Stimulated activated CD4-positive, alpha-beta T cell treated with anti-CD3 and anti-CD28 coated beads, Interleukin-4, amount 100 ng/mL, for 48 hours (primary cell): Measurements from ENCODE around the gene GDAP2.
"Not testable (repeated sequence)": the region's sequence is repeated elsewhere in the genome, so short reads cannot be mapped to it uniquely, and the experiment has no call there.

ENCODE experiments used
- DNase-seq, 2 donors: peaks; one replicate each; pipeline ENCODE4 v3.0.0-alpha.2; 2020; ENCODE audit warnings: low read depth in 2 of 2

Gene GDAP2

DNA sequence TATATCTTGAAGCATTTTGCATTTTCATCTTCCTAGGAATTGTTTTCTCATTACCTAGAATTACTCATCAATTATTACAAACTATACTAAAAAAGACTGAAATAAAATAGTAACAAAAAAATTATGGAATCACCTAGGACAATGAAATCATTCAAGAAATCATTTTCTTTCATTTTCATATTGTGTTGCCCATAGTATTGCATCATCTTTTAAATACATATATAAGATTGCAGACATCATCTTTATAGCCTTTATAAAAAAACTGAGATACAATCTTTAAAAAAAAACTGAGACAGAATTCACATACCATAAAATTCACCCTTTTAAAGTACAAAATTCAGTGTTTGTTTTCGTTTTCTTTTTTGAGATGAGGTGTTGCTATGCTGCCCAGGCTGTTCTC, 29.6 kb downstream of the GDAP2 start:
- DNase-seq: no peak

DNA sequence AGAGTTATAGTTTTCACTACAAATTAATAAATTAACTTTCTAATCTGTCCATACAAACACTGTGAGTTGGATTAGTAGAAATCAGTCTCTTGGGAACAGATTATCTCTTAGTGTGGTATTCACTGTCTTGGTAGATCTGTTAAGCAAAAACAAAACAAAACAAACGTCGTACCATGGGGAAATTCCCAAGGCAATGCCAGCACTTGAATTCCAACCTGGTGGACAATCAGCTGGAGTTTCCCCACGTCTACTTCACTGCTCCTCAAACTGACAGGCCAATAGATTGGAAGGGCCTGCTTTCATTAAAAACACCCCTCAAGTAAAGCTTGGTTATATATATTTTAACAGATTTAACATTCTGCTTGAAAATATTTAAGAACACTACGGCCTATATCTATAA, 31.9 kb downstream of the GDAP2 start:
- DNase-seq: no peak

DNA sequence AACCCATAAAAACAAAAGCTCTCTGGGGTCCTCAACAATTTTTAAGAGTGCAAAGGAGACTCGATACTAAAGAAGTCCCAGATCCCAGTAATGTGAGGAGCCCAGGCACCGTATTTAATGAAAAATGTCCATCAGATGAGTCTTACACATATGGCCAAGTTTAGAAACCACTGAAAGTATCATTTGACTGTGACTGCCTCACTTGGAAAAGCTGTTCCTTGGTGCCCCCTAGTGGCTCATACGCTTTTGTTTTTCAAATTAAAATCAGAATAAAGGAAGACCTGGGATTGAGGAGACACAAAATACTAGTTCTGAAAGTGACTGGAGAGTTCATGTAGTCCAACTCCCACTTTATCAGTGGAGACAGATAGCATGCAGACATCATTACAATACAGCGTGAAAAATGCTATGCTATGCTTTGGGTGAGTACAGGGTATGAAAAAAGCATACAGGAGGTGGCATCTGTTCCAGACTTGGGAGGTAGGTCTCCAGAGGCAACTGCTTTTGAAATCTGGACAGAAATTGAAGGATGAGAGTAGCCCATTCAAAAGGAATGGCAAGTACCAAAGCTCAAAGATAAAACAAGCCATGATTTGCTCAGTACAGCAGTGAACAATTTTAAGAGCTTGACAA, 33.8 kb downstream of the GDAP2 start:
- DNase-seq: peak; percentile 49 to 57

DNA sequence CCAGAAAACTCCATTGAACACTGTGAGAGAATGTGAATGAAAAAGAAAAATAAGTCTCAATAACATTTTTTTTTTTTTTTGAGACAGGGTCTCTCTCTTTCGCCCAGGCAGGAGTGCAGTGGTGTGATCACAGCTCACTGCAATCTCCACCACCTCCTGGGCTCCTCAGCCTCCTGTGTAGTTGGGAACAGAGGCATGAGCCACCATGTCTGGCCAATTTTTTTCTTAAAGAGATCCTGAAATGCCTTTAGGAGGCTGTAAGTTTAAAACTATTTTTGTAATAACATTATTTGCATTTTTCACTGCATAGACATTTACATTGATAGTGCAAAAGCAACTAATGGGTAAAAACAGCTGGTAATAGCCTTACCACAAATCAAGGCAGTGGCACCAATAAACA, 35.3 kb downstream of the GDAP2 start:
- DNase-seq: no peak

DNA sequence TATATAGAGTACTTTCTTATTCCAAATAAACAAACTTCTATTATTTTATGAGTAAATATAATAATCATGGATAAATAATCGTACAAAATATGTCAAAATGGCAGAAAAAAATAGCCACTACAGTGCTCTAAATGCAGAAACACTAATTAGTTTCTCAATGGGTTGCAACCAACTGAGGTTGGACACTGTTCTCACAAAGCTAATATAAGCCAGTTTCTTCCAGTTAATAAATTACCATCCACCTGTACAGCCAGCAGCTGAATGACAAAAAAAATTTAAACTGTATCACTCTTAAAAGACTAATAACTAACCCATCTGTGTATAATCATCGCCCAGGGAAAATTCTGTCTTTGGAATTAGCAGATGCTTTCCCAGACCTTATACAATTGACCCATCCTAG, 36.9 kb downstream of the GDAP2 start:
- DNase-seq: no peak

DNA sequence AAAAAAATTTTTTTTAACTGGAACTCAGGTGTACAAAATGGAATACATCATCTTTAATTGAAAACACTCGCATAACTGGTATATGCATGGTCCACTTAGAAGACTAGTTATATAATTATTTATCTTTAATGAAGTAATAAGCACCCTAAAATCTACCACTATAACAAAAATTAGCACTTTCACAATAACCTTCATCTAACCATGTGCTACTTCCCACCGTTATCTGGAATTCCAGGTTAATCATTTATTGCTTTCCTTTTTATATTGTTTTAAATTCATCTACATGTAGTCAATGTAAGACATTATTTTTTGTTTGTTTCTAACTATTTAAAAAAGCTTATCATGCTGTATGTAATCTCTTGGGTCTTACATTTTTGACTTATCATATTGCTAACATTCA, 39.0 kb downstream of the GDAP2 start:
- DNase-seq: no peak

DNA sequence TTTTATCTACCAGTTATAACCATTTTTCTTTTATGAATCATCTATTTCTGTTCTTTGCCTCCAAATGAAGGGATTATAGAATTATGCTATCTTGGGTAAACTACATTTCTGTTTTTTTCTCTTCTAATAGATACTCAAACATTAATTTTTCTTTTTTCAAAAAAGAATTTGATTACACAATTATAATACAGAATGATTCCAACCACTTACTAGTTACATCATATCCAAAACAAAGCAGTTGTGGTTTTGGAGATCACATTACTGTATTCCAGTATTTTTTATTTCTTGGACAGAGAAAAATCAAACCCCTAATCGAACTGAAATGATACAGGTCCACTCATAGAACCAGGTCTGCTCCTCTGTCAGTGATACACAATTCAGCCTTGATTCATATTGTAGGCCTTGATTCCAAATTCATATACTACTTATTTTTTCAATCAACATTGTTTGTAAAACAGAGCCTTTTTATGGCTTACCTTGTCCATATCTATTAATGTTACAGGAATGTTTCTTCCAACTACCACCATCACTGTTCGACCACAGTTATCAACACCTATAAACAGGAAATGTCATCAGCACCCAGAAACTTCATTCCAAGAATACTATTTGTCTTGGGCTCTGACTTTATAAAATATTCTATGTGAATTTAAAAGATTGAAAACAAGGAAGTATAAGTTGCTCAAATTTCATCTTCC, 43.2 kb downstream of the GDAP2 start:
- DNase-seq: no peak

DNA sequence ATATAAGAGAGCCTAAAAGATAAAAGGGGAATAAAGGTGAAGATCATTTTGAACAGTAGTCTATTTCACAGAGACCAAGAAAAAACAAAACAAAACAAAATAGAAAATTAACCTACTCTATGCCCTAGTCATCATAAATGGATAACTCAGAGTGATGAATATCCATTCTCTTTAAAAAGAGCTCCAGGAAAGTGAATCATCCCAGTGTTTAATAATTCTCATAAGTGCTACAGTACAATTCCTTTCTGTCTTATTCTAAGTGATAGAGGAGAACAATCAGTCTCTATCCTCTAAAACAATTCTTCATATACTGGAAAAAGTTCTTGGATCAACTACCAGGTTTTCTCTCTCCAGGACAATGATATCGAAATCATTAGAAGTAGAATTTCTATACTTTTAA, 45.8 kb downstream of the GDAP2 start:
- no peak for DNase-seq

DNA sequence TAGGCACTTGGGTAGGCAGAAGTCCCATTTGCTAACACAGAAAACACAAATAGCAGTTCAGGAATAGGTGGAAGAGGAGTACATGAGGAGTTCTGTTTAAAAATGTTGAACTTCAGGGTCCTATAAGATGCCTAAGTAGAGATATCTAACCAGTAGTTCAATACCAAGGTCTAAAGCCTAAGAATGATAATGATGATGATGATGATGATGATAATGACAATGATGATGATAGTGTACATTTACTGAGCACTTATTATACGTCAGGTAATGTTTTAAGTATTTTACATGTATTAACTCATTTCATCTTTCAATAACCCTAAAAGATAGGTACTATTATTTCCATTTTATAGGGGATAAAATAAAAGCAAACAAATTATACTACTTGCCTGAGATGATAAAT, 50.1 kb downstream of the GDAP2 start:
- DNase-seq: no peak

DNA sequence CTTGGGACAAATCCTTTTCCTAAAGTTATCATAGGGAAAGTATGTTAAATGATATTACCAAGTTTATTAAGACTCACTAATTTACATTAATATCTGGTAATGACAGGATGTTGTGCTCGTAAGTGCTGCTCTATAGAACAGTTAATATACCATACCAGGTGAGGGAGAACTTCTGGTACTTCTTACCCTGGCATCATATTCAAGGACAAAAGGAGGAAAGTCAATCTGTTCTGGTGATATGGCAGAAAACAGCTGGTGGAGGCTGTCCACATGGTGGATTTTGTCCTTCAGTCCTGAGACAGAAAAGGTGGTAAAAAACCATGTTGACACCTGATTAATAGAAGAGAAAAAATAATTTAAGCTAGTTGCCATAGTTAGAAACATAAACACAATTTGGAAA, 51.6 kb downstream of the GDAP2 start:
- DNase-seq: no peak

DNA sequence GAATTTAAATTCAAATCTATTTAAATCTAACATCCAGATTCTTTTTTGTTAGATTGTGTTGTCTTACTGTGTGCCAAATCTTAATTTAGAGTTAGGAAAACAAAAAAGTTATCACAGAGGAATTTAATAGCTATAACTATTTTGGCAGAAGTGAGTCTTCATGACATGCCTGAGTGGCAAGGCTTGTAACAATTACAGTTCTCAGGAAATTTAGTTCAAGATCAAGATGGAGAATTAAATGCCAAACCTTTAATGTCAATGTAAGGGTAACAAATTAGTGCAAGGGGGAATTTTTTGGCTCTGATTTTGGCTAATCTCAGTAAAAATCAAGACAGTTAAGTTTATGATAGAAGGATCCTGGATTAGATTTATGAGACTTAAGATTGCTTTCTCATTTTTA, 58.4 kb downstream of the GDAP2 start:
- DNase-seq: no peak

DNA sequence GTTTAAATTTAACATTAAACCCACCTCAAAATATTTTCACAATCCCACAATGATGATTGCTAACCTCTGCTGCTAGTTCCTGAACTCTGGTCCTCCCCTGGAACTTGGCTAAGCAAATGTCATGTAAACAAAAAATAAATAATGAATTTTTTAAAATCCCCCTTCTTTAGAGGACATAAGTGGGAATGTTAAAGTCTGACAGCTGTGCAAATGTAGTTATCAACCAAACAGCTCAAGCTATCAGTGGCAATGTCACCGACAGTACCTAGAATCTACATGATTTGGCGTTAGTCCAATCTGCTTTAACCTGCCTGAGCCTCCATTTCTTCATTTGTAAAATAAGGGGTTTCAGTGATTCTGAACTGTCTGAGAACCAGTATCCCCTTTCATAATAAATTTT, 67.7 kb downstream of the GDAP2 start:
- DNase-seq: no peak

DNA sequence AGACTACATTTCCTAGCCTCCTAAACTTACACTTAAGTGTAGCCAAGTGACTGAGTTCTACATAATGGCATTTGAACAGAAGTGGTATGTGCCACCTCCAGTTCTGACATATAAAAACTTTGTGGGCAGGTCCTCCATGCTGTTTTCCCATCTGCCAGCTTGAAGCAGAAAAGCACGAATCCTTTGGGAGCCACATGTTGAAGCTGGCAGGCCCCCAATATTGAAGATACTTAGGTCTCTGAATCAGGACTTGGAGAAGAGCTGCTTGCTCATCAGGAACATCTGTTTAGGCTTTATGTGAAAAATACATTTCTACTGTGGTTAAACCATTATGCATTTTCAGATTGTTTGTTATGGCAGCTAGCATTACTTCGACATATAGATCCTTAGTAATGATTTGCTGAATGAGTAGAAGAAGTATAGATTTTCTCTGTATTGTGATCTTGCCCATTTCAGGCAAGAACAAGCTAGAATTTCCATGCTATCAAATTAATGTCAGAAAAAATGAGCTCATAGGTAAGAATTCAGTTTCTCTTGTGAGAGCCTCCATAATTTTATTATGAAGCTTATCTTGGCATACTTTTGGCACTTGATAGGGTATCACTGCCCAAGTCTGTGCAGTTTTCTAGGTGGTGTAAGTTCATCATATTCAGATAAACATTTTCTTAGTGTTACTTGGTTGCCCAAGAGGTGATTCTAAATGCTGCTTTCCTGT, 68.4 kb downstream of the GDAP2 start:
- no peak for DNase-seq

DNA sequence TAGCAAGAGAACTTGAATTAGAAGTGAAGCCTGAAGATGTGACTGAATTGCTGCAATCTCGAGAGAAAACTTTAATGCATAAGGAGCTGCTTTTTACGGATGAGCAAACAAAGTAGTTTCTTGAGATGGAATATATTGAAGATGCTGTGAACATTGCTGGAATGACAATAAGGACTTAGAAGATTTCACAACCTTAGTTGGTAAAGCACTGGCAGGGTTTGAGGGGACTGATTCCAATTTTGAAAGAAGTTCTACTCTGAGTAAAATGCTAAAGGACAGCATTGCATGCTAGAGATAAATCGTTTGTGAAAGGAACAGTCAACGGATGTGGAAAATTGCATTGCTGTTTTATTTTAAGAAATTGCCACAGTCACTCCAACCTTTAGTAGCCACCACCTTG, 69.5 kb downstream of the GDAP2 start:
- DNase-seq: no peak

DNA sequence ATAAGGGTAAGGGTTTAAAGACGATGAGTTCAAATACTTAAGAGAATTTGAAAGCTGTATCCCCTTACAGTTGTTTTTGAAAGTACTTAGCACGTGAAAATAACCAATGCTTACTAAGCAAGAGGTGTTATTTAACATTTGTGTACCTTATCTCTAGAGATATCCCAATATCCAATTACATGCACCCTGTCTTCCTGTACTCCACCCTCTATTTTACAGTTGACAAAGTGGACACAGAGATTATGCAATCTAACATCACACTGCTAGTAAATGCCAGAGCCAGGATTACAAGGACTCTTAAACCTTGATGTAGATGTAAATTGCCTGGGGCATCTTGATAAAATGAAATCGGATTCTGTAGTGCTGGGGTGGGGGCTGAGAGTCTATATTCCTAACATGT, 72.0 kb downstream of the GDAP2 start:
- DNase-seq: no peak

DNA sequence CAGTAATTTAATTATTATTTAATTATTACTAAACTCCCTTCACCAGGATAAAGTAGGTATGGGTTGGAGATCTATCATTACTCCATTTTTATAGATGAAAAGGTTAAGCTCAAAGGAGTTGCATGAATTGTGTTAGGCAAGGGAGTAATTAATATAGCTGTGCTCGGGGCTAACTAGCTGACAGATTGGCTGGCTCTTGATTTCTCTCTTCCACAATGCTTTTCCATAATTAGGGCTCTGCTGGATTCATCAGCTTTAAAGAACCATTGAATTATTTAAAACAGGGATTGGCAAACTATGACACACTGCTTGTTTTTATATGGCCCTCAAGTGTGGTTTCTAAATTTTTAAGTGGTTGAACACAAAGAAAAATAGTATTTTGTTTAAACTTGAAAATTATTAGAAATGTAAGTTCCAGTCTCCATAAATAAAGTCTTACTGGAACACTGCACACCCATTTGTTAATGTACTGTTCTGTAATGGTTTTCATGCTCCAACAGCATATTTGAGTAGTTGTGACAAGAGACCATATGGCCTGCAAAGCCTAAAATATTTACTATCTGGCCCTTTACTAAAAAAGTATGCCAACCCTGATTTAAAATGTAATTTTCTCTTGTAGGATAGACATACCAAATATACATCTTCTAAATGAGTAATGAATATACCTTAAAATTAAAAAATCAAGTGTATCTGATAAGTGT, 76.4 kb downstream of the GDAP2 start:
- DNase-seq: no peak

DNA sequence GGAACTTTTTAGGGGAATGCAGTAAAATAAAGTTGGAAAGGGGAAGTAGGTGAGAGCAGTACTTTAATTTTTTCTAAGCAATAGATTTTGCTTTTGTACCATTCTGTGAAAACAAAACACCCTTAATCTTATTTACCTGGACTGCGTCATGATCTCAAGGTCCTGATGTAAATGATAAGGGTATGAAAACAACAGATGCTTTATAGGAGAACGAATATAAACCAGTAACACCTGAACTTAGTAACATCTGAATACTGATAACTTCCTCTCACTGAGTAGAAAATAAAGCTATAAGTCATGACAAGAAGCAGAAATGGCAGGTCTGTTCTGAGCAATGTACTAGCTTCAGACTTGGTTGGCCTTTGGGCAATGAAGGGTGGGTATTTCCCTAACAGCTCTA, 77.7 kb downstream of the GDAP2 start:
- no peak for DNase-seq

DNA sequence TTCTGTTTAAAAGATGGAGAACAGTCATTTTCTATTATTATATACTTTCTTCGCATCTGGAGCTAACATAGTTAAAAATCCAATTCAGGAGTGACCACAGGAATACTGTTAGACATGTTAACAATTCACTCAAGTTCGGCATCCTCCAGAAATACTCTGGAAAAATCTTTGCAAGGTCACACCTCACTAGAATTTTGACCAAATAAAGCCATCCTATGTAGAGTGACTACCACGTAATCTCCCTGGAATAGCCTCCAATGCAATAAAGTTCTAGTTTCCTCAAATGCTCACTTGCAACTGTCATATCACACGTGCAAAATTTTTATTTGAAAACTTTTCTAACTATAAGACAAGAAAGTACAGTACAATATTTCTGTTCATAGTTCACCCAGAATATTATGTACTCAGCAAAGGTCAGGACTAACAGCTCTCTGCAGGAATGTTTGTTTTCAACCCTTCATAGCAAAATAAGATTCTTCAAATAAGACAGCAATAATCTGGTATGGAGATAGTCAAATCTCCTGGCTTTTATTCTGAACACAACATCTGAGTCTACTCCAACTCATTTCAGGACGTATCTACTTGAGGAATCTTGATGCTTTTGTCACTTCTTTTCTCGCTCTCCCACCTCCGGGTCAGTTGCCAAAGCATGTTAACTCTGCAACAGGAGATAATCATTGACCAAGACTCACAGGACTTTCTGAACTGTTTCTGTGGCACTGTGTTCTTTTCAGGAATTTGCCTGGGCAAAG, 82.6 kb downstream of the GDAP2 start:
- DNase-seq: no peak

DNA sequence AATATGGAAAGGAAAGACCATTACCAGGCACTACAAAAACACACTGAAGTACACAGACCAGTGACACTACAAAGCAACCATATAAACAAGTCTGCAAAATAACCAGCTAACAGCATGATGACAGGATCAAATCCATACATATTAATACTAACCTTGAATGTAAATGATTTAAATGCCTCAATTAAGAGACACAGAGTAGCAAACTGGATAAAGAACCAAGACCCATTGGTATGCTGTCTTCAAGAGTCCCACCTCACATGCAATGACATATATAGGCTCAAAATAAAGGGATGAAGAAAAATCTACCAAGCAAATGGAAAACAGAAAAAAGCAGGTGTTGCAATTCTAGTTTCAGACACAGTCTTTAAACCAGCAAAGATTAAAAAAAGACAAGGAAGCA, 84.9 kb downstream of the GDAP2 start:
- DNase-seq: not testable (repeated sequence)

DNA sequence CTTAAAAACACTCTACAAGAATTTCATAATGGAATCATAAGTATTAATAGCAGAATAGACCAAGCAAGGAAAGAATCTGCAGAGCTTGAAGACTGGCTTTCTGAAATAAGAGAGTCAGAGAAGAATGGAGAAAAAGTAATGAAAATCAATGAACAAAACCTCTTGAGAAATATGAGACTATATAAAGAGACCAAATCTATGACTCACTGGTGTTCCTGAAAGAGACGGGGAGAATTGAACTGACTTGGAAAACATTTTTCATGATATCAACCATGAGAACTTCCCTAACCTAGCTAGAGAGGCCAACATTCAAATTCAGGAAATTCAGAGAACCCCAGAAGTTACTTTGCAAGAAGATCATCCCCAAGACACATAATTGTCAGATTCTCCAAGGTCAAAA, 85.6 kb downstream of the GDAP2 start:
- DNase-seq: no peak

DNA sequence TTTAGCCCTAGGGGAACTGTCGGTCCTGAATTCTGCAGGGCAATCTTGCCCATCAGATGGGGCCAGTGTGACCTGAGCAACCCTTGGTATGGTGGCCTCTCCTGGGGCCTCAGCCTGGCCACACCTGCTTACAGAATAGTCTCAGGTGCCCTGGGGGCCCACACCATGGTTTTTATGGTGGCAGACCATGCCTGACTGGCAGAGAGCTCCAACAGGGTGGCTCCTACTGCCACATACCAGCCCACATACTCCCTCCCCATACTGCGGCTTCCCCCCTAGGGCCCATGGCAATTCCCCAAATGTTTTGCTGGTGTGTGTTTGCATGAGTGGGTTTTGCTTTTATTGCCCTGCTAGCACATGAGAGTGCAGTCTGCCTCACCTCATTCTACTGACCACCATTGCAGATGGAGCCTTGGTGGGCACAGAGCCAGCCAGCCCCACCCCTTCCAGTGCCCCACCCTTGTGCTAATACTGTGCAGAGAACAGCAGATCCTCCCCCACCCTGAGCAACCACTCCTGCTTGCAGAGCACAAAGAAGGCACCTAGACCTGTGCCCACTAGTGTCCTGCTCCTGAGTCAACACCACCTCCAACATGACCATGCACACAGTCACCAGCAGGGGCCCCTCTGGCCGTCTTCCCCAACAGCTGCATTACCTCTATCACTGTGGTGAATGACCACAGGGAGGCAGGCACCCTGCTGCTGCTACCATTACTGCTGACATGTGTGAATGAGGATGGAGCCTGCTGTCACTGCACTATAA, 86.8 kb downstream of the GDAP2 start:
- no peak for DNase-seq
